ENCODE results near the gene INPP5A.
"Not testable (repeated sequence)": the region's sequence is repeated elsewhere in the genome, so short reads cannot be mapped to it uniquely, and the experiment has no call there.

INPP5A gene

GRCh38 chr10:132537684-132538001 lies at the start of gene INPP5A:
Gene INPP5A, plus strand, starts transcription at chr10:132537787. Its CDS starts 310 bp downstream, at chr10:132538097.
- DNase-seq, result no peak

GRCh38 chr10:132488231-132488821 lies 49.3 kb upstream of the INPP5A start:
- no peak for DNase-seq

GRCh38 chr10:132489053-132489703 lies 48.4 kb upstream of the INPP5A start:
- no peak for DNase-seq

- no peak for DNase-seq
Observed at GRCh38 chr10:132489704-132490534, 47.7 kb upstream of the INPP5A start.

GRCh38 chr10:132491534-132491933 lies 46.1 kb upstream of the INPP5A start:
- DNase-seq, result not testable (repeated sequence)

GRCh38 chr10:132492323-132493025 lies 45.1 kb upstream of the INPP5A start:
- no peak for DNase-seq

- DNase-seq, result no peak
Observed at GRCh38 chr10:132493246-132493755, 44.3 kb upstream of the INPP5A start.

GRCh38 chr10:132493756-132494290 lies 43.8 kb upstream of the INPP5A start:
- DNase-seq, result no peak

GRCh38 chr10:132494866-132495630 lies 42.5 kb upstream of the INPP5A start:
- no peak for DNase-seq

- no peak for DNase-seq
Observed at GRCh38 chr10:132496360-132497062, 41.1 kb upstream of the INPP5A start.

- no peak for DNase-seq
Observed at GRCh38 chr10:132497063-132497680, 40.4 kb upstream of the INPP5A start.

GRCh38 chr10:132497861-132498561 lies 39.6 kb upstream of the INPP5A start:
- no peak for DNase-seq

GRCh38 chr10:132498562-132499366 lies 38.8 kb upstream of the INPP5A start:
- no peak for DNase-seq

GRCh38 chr10:132499367-132499685 lies 38.3 kb upstream of the INPP5A start:
- no peak for DNase-seq

- no peak for DNase-seq
Observed at GRCh38 chr10:132500781-132501415, 36.7 kb upstream of the INPP5A start.

- DNase-seq, result no peak
Observed at GRCh38 chr10:132502544-132503300, 34.9 kb upstream of the INPP5A start.

- DNase-seq, result no peak
Observed at GRCh38 chr10:132503581-132504421, 33.8 kb upstream of the INPP5A start.
